ENCODE data around the gene L1CAM.

GRCh38 chrX:153827016-153827415 is 59.0 kb downstream of the L1CAM start:
- TF ChIP-seq CTCF (IDR thresholded peaks at IDR 0.05; ENCODE audit: borderline replicate concordance, extremely low read depth, low read length, poor library complexity, severe bottlenecking) (no peak), EZH2 (IDR thresholded peaks at IDR 0.05; ENCODE audit: borderline replicate concordance, low read depth, low read length, severe bottlenecking) (no peak)
